A549 (cell line): ENCODE results near the gene PIK3CB. TPM values are rescaled to one million over a fixed set of nuclear protein-coding genes. Genes with fewer than 3 reads are reported as not detected.

Source experiments
- ATAC-seq, 2 experiments: fragments of 200-7000 bp in 1 of 2; fragments of >200 bp in 1 of 2; cut with Nextera tagmentation in 1 of 2; cut with Tn5 transposase in 1 of 2; 3 replicates each; pipeline versions ENCODE4 v1.8.0 to v1.9.1; 2018 to 2020; ENCODE audit warnings: mild to moderate bottlenecking in 1 of 2, moderate library complexity in 1 of 2
- CTCF ChIA-PET: fragments of 300-600 bp; sonication (Branson Sonifier 250); formaldehyde crosslinking; extraction: SDS; loops from one replicate; lab custom pipeline; 2021; ENCODE audit warnings: antibody characterized with exemption, inconsistent platforms; lab: Yijun Ruan, JAX
- POLR2A ChIA-PET: fragments of 350-600 bp; formaldehyde crosslinking; extraction: SDS; loops from one replicate; lab custom pipeline; 2021; ENCODE audit warnings: antibody characterized with exemption, inconsistent platforms; lab: Yijun Ruan, JAX
- DNase-seq, 2 experiments: peaks; one replicate each; pipeline versions ENCODE4 v3.0.0 to v3.0.0-alpha.2; 2011 to 2016; ENCODE audit warnings: low read depth in 1 of 2, low spot score in 1 of 2
- FAIRE-seq: peaks from 2 replicates; lab custom pipeline; 2011; peaks lifted over from hg19 to GRCh38; lab: Jason Lieb, UNC
- H3K27ac ChIP-seq, 2 experiments: fragments of >200 bp; sonication (Bioruptor Twin); formaldehyde crosslinking; 3 replicates each; pipeline ENCODE4 v1.5.1; 2016 to 2017
- H3K4me1 ChIP-seq: fragments of >200 bp; sonication (Bioruptor Twin); formaldehyde crosslinking; 3 replicates; pipeline ENCODE4 v1.6.1; 2016
- H3K4me2 ChIP-seq: fragments of >200 bp; sonication (Bioruptor Twin); formaldehyde crosslinking; 3 replicates; pipeline ENCODE4 v1.6.1; 2016
- H3K4me3 ChIP-seq: fragments of >200 bp; sonication (Bioruptor Twin); formaldehyde crosslinking; 3 replicates; pipeline ENCODE4 v1.5.1; 2016
- H3K9me3 ChIP-seq: fragments of >200 bp; sonication (Bioruptor Twin); formaldehyde crosslinking; 3 replicates; pipeline ENCODE4 v1.6.1; 2016
- ATOH8 ChIP-seq: fragments of 250-450 bp; sonication (Bioruptor Pico); IDR thresholded peaks from 2 replicates; pipeline ENCODE4 v1.5.0; 2020; ENCODE audit warnings: low read depth, mild to moderate bottlenecking, moderate library complexity
- BCL3 ChIP-seq: fragments of >200 bp; sonication (Bioruptor Twin); formaldehyde crosslinking; IDR thresholded peaks from 3 replicates; pipeline ENCODE4 v1.6.1; 2016
- CBX2 ChIP-seq: fragments of 200-600 bp; sonication (generic); IDR thresholded peaks from 2 replicates; pipeline ENCODE4 v1.6.1; 2016; ENCODE audit warnings: low read depth, mild to moderate bottlenecking, borderline replicate concordance
- CBX8 ChIP-seq: fragments of 200-600 bp; sonication (generic); IDR thresholded peaks from 2 replicates; pipeline ENCODE4 v1.6.1; 2016
- EHMT2 ChIP-seq: fragments of 200-600 bp; sonication (generic); IDR thresholded peaks from 2 replicates; pipeline ENCODE4 v1.6.1; 2016; ENCODE audit warnings: antibody characterized with exemption, low read depth, mild to moderate bottlenecking, moderate library complexity
- ESRRA ChIP-seq: fragments of 150-350 bp; IDR thresholded peaks from 2 replicates; pipeline ENCODE4 v1.6.1; 2014; ENCODE audit warnings: mild to moderate bottlenecking, low read length, borderline replicate concordance
- FOSB ChIP-seq: fragments of 250-450 bp; sonication (Bioruptor Pico); IDR thresholded peaks from 2 replicates; pipeline ENCODE4 v1.5.0; 2020; ENCODE audit warnings: mild to moderate bottlenecking, moderate library complexity
- FOSL2 ChIP-seq, 2 experiments: fragments of 450-650 bp in 1 of 2; fragments of >200 bp in 1 of 2; sonication (Bioruptor Twin) in 1 of 2; formaldehyde crosslinking; IDR thresholded peaks; 2 replicates each; pipeline versions ENCODE4 v1.5.0 to v1.6.1; 2016 to 2020; ENCODE audit warnings: mild to moderate bottlenecking in 1 of 2, moderate library complexity in 1 of 2
- FOXS1 ChIP-seq: fragments of 250-450 bp; sonication (Bioruptor Pico); IDR thresholded peaks from 2 replicates; pipeline ENCODE4 v1.5.0; 2020; ENCODE audit warnings: mild to moderate bottlenecking, moderate library complexity
- GATA3 ChIP-seq: IDR thresholded peaks from 2 replicates; pipeline ENCODE4 v1.6.1; 2012; ENCODE audit warnings: borderline replicate concordance
- HES2 ChIP-seq: fragments of >200 bp; sonication (Bioruptor Twin); formaldehyde crosslinking; IDR thresholded peaks from 2 replicates; pipeline ENCODE4 v1.6.1; 2016
- HEYL ChIP-seq: fragments of 250-450 bp; sonication (Bioruptor Pico); IDR thresholded peaks from 2 replicates; pipeline ENCODE4 v1.8.0; 2021; ENCODE audit warnings: mild to moderate bottlenecking, moderate library complexity
- HOXA7 ChIP-seq: fragments of 250-450 bp; sonication (Bioruptor Pico); IDR thresholded peaks from 2 replicates; pipeline ENCODE4 v1.5.0; 2020; ENCODE audit warnings: mild to moderate bottlenecking, moderate library complexity
- HOXB13 ChIP-seq: fragments of 250-450 bp; sonication (Bioruptor Pico); IDR thresholded peaks from 2 replicates; pipeline ENCODE4 v1.5.0; 2020; ENCODE audit warnings: low read depth, mild to moderate bottlenecking, moderate library complexity
- HOXB5 ChIP-seq: fragments of 250-450 bp; sonication (Bioruptor Pico); IDR thresholded peaks from 2 replicates; pipeline ENCODE4 v1.5.0; 2020; ENCODE audit warnings: mild to moderate bottlenecking, moderate library complexity
- JUN ChIP-seq, 2 experiments: fragments of >200 bp; sonication (Bioruptor Twin); formaldehyde crosslinking; IDR thresholded peaks; 2 replicates in 1 of 2; 3 replicates in 1 of 2; pipeline ENCODE4 v1.6.1; 2016 to 2017
- JUNB ChIP-seq: fragments of >200 bp; sonication (Bioruptor Twin); formaldehyde crosslinking; IDR thresholded peaks from 2 replicates; pipeline ENCODE4 v1.6.1; 2016
- KDM1A ChIP-seq: fragments of 200-600 bp; sonication (generic); IDR thresholded peaks from 2 replicates; pipeline ENCODE4 v1.6.1; 2016; ENCODE audit warnings: low read depth, mild to moderate bottlenecking
- KDM5A ChIP-seq: fragments of 200-600 bp; sonication (generic); IDR thresholded peaks from 2 replicates; pipeline ENCODE4 v1.6.1; 2016; ENCODE audit warnings: antibody characterized with exemption, mild to moderate bottlenecking
- MAFK ChIP-seq: fragments of 450-650 bp; IDR thresholded peaks from 2 replicates; pipeline ENCODE4 v1.6.1; 2014; ENCODE audit not compliant: partially characterized antibody
- MAX ChIP-seq: IDR thresholded peaks from 2 replicates; pipeline ENCODE4 v1.6.1; 2012
- MAZ ChIP-seq: fragments of 150-350 bp; IDR thresholded peaks from 2 replicates; pipeline ENCODE4 v1.6.1; 2014; ENCODE audit warnings: antibody characterized with exemption, low read depth, low read length, borderline replicate concordance
- NFE2L2 ChIP-seq: fragments of 150-350 bp; conservative IDR thresholded peaks from 2 replicates; pipeline ENCODE4 v1.6.1; 2014; ENCODE audit warnings: low read length
- NPAS2 ChIP-seq: fragments of 250-450 bp; sonication (Bioruptor Pico); IDR thresholded peaks from 2 replicates; pipeline ENCODE4 v1.8.0; 2022; ENCODE audit warnings: mild to moderate bottlenecking, moderate library complexity, borderline replicate concordance
- PHF8 ChIP-seq: fragments of 200-600 bp; sonication (generic); IDR thresholded peaks from 2 replicates; pipeline ENCODE4 v1.6.1; 2016; ENCODE audit warnings: low read depth, mild to moderate bottlenecking, antibody characterized with exemption, moderate library complexity, borderline replicate concordance
- POLR2A ChIP-seq: IDR thresholded peaks from 2 replicates; pipeline ENCODE4 v1.6.1; 2012; ENCODE audit warnings: mild to moderate bottlenecking, low read length
- RAD21 ChIP-seq, 2 experiments: fragments of >200 bp in 1 of 2; sonication (Bioruptor Twin) in 1 of 2; formaldehyde crosslinking in 1 of 2; IDR thresholded peaks in 1 of 2; conservative IDR thresholded peaks in 1 of 2; 2 replicates in 1 of 2; 3 replicates in 1 of 2; pipeline ENCODE4 v1.6.1; 2012 to 2018; ENCODE audit warnings: inconsistent platforms in 1 of 2
- RARB ChIP-seq: fragments of 250-450 bp; sonication (Bioruptor Pico); IDR thresholded peaks from 2 replicates; pipeline ENCODE4 v1.8.0; 2021; ENCODE audit warnings: mild to moderate bottlenecking, moderate library complexity
- RCOR1 ChIP-seq: fragments of 150-350 bp; IDR thresholded peaks from 2 replicates; pipeline ENCODE4 v1.6.1; 2014; ENCODE audit warnings: antibody characterized with exemption, low read length, low read depth
- RFX5 ChIP-seq: fragments of 450-650 bp; IDR thresholded peaks from 2 replicates; pipeline ENCODE4 v1.7.1; 2014; ENCODE audit warnings: antibody characterized with exemption, mild to moderate bottlenecking, moderate library complexity
- SMC3 ChIP-seq: fragments of >200 bp; sonication (Bioruptor Twin); formaldehyde crosslinking; IDR thresholded peaks from 3 replicates; pipeline ENCODE4 v1.6.1; 2018; ENCODE audit warnings: inconsistent platforms
- SREBF2 ChIP-seq: fragments of 450-650 bp; IDR thresholded peaks from 2 replicates; pipeline ENCODE4 v1.6.1; 2014; ENCODE audit warnings: mild to moderate bottlenecking, moderate library complexity
- ZC3H11A ChIP-seq: fragments of 450-650 bp; IDR thresholded peaks from 2 replicates; pipeline ENCODE4 v1.6.1; 2014; ENCODE audit warnings: antibody characterized with exemption, mild to moderate bottlenecking
- ZFP36 ChIP-seq: fragments of 450-650 bp; IDR thresholded peaks from 2 replicates; pipeline ENCODE4 v1.6.1; 2014; ENCODE audit warnings: borderline replicate concordance; ENCODE audit not compliant: partially characterized antibody
- ZNF302 ChIP-seq: fragments of 250-450 bp; sonication (Bioruptor Pico); IDR thresholded peaks from 2 replicates; pipeline ENCODE4 v1.9.0; 2021; ENCODE audit warnings: inconsistent platforms, mild to moderate bottlenecking, moderate library complexity
- ZSCAN20 ChIP-seq: fragments of 250-450 bp; sonication (Bioruptor Pico); IDR thresholded peaks from 2 replicates; pipeline ENCODE4 v1.8.0; 2022; ENCODE audit warnings: mild to moderate bottlenecking, moderate library complexity
- WGBS: methylation state at CpG from one replicate; pipeline ENCODE4 v1.1.6; 2017; ENCODE audit errors: missing lambda C conversion rate; 5-methylcytosine and 5-hydroxymethylcytosine counted together
- polyA plus RNA-seq, 4 experiments: library from polyadenylated mRNA; depleted of rRNA in 3 of 4; stranded (reverse); fragments of >200 nt; fragmentation: RNase III in 1 of 4; extraction: RNeasy Plus Mini Kit Qiagen cat#74134 plus additional on column Dnase treatment in 1 of 4; gene quantifications; 2 replicates in 3 of 4; 3 replicates in 1 of 4; pipeline ENCODE4 v1.2.3, GENCODE V29; 2011 to 2017
- TF ChIP-seq, protein P1 (sequence below): IDR thresholded peaks from 2 replicates; pipeline ENCODE4 v1.6.1; 2012
- TF ChIP-seq, protein P2 (sequence below): fragments of 450-650 bp; IDR thresholded peaks from 2 replicates; pipeline ENCODE4 v1.6.1; 2014; ENCODE audit warnings: antibody characterized with exemption

PIK3CB gene
- polyA plus RNA-seq, 2 of the 4 experiments (the other 2 are of a cell fraction) = 20.7 to 23.3 TPM

- peaks cover 33% of the 10 kb centered on the region for H3K4me1 ChIP-seq
- H3K4me3 ChIP-seq = 0 out of 3 replicates have a peak overlapping the region, but pooled peaks have one; percentile 14
- H3K9me3 ChIP-seq = no peaks in the 10 kb centered on the region
- ATAC-seq = peak; percentile 91 to 94
- peak overlapping the region; percentile 79 for H3K4me2 ChIP-seq
- CTCF ChIA-PET = interaction anchor here (0.9 to 4.6 kb wide), 7 partner anchors 19 to 76 kb away, joined by 3 to 26 read pairs (median 3); no protein-coding TSS in a partner anchor
- 0% methylated on average over 11 of the region's 11 CpGs for WGBS
- H3K27ac ChIP-seq = peak overlapping the region; percentile 90 to 93
- DNase-seq = peak; percentile 86 to 88
- no peak for FAIRE-seq
- POLR2A ChIA-PET = interaction anchor here (0.5 to 1.7 kb wide), 6 partner anchors 28 to 147 kb away, joined by 3 to 7 read pairs (median 3); no protein-coding TSS in a partner anchor
- TF ChIP-seq JUNB (peak; percentile 52; the same call in 1 of the 2 replicates), RCOR1 (no peak), SREBF2 (no peak), ATOH8 (no peak), EHMT2 (no peak), CBX2 (no peak), ZFP36 (no peak), FOXS1 (no peak), ZNF302 (no peak), RFX5 (no peak), MAX (no peak; the same call in none of the 2 replicates), PHF8 (no peak), MAFK (no peak), MAZ (no peak), NFE2L2 (no peak), SMC3 (peak; percentile 13; the same call in 1 of the 3 replicates), ZC3H11A (no peak), POLR2A (peak; percentile 13; the same call in 1 of the 2 replicates), GATA3 (no peak), HEYL (CRISPR knock-in tag) (no peak), BCL3 (no peak), JUN (IDR thresholded peaks at IDR 0.05) (peak in 1 of 2 experiments; percentile 36; a peak in 1 of 5 replicates), RARB (no peak), KDM5A (no peak), RAD21 (conservative IDR thresholded peaks at IDR 0.05 in 1 of 2, IDR thresholded peaks at IDR 0.05 in 1 of 2) (0 out of 5 replicates have a peak, but pooled peaks of 1 of the 2 experiments have one; percentile 37), HOXB13 (CRISPR knock-in tag) (no peak), HES2 (no peak), CBX8 (no peak), ZSCAN20 (no peak), FOSB (CRISPR knock-in tag) (no peak), HOXB5 (CRISPR knock-in tag) (no peak), FOSL2 (IDR thresholded peaks at IDR 0.05) (no peak; the same call in 1 of the 2 replicates), FOSL2 (CRISPR knock-in tag; IDR thresholded peaks at IDR 0.05) (peak; percentile 62), HOXA7 (CRISPR knock-in tag) (no peak), ESRRA (no peak), NPAS2 (CRISPR knock-in tag) (no peak), KDM1A (no peak)
- TF ChIP-seq, protein P1, sequence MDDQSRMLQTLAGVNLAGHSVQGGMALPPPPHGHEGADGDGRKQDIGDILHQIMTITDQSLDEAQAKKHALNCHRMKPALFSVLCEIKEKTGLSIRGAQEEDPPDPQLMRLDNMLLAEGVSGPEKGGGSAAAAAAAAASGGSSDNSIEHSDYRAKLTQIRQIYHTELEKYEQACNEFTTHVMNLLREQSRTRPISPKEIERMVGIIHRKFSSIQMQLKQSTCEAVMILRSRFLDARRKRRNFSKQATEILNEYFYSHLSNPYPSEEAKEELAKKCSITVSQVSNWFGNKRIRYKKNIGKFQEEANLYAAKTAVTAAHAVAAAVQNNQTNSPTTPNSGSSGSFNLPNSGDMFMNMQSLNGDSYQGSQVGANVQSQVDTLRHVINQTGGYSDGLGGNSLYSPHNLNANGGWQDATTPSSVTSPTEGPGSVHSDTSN = no peak
- TF ChIP-seq, protein P2, sequence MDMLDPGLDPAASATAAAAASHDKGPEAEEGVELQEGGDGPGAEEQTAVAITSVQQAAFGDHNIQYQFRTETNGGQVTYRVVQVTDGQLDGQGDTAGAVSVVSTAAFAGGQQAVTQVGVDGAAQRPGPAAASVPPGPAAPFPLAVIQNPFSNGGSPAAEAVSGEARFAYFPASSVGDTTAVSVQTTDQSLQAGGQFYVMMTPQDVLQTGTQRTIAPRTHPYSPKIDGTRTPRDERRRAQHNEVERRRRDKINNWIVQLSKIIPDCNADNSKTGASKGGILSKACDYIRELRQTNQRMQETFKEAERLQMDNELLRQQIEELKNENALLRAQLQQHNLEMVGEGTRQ = no peak
These were observed 28.4 kb upstream of the PIK3CB start for GRCh38 chr3:138862924-138863775.
